ENCODE measurements around the gene PSG5.
"Not testable (repeated sequence)": the region's sequence is repeated elsewhere in the genome, so short reads cannot be mapped to it uniquely, and the experiment has no call there.

Gene PSG5

GRCh38 chr19:43181869-43182771 is 4.2 kb downstream of the PSG5 start:
- not testable (repeated sequence) for DNase-seq

GRCh38 chr19:43179569-43180147 is 6.7 kb downstream of the PSG5 start:
- not testable (repeated sequence) for DNase-seq

DNA sequence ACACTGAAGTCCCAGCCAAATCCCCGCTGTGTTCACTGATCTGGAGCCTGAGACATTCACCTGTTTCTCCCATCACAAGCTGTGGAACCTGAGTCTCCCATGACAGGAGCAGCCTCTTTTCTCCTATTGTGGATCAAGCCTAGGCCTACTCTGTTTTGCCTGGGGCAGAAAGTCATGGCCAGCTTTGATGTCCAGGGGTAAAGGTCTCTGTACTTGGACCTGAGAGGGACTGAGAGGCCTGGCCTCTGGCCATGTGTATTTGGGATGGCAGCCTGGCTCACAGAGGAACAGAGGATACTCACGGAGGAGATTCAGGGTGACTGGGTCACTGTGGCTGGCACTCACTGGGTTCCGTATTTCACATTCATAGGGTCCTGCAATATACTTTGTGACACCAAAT is 7.8 kb downstream of the PSG5 start:
- not testable (repeated sequence) for DNase-seq

GRCh38 chr19:43165906-43166305 is 20.4 kb downstream of the PSG5 start:
- DNase-seq = not testable (repeated sequence)

DNA sequence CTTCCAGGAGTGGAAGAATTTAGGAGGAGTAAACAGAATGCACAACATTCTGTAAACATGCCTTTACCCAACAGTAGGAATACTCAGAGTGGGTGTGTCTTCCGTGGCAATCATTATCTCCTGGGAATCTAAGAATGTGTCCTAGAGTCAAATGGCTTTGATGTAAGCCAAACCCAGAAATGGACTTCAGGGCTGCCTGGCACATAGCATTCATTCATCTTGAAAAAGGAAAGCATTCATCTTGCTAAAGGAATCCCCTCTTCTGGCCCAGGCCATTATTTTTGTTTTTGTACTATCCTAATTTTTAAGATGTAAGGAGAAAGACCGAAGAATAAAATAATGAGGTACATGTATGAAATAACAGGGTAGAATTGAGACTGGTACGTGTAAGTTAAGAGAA is 23.2 kb downstream of the PSG5 start:
- DNase-seq = not testable (repeated sequence)

GRCh38 chr19:43162261-43162660 is 24.1 kb downstream of the PSG5 start:
- not testable (repeated sequence) for DNase-seq

DNA sequence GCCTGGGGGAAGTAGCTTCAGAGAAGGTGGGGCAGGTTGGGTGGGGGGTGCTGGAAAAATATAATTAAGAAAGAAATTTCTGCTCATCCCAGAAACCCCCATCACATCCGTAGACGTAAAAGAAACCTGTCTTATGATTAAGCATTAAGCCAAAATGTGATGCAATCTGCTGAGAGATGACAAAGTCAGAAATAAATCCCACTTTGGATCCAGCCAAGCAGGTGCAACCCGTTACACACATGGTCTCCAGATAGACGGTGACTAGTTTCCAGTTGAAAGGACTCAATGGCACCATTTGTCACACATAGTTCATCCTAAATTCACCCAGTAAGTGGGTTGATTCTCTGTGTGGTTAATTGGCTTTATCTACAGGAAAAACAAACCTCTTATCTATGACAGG is 34.1 kb downstream of the PSG5 start:
- DNase-seq = no peak

GRCh38 chr19:43149788-43150187 is 36.5 kb downstream of the PSG5 start:
- not testable (repeated sequence) for DNase-seq

DNA sequence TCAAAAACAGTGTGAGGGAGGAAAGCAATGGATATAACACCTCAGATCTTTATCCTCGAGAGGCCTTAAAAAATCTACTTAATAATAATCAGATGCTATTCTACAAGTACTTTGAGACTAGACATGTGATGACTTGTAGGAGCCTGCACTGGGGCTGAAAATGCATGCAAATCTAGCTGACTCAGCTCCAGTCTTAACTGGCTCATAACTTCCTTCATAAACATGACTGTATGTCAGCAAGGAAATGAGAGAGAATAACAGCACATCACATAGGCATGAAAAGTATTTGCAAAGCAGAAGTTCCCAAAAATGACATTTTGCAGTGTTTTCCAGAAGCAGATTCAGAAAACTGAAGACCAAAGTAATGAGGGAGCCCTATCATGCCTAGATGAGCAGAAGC is 38.1 kb downstream of the PSG5 start:
- no peak for DNase-seq

- DNase-seq = not testable (repeated sequence)
These were observed 44.6 kb downstream of the PSG5 start for GRCh38 chr19:43141763-43142162.

- no peak for DNase-seq
These were observed 53.6 kb downstream of the PSG5 start for GRCh38 chr19:43132696-43133095.

DNA sequence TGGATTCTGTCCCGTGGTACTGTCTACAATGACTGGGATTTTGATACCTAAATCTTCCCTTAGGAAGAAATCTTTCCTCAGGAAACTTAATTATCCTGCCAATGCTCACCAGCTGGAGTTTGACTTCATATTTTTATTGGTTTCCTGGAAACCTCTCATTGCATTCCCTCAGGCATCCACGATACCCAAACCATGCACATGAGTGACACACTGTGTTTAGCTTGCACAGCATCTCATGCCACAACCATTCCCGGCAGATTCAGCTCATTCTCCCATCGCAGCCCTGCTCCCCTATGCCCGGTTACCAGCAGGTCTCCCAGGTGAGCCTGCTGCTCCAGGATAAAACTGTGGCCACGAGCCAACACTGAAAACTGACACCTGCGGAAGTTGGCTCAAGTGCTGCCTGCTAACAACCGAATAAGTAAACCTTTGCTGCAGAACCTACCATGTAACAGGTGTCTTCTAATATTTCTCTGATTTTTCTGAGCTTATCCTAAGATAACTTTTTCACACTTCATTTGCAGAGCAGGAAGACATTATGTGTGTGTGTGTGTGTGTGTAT is 55.0 kb downstream of the PSG5 start:
- not testable (repeated sequence) for DNase-seq

- not testable (repeated sequence) for DNase-seq
These were observed 57.1 kb downstream of the PSG5 start for GRCh38 chr19:43129197-43129596.

DNA sequence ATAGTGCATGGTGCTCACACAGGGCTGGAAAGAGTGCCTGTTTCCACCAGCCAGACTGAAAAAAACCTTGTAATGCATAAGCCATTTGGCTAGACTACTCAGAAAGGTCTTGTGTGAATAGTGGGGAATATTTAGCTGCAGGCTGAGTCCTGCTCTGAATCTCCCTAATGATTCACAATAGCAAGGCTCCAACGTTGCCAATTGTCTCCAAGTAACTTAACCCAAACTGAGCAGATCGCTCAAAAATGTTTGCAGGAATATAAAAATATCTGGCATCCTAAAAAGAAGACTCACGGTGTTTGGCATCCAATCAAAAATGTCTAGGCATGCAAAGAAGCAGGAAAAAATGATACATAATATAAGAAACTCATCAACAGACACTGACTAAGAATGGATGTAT is 59.0 kb downstream of the PSG5 start:
- DNase-seq = not testable (repeated sequence)

- DNase-seq = no peak
These were observed 59.6 kb downstream of the PSG5 start for GRCh38 chr19:43126720-43127119.

- no peak for DNase-seq
These were observed 62.0 kb downstream of the PSG5 start for GRCh38 chr19:43124360-43124759.

GRCh38 chr19:43120433-43121026 is 65.8 kb downstream of the PSG5 start:
- DNase-seq = not testable (repeated sequence)

DNA sequence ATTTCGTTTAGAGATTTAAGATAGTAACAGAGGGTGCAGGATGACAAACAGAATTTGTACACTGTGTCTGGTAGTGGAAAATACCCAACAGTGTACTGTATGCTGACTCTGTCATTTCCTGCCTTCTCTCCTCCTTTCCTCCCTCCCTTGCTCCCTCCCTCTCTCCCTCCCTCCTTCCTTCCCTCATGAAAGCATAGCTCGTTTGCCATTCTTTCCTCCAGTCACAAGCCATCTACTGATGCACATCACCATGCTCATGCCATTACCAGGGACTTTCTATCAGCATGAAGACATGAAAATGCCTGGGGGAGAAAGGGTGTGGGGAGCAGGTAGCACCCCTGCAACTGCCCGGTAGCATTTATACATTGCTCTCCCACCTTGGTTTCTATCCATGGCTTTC is 66.8 kb downstream of the PSG5 start:
- DNase-seq = not testable (repeated sequence)
